ENCODE results near the gene LILRA6.
"Not testable (repeated sequence)": the region's sequence is repeated elsewhere in the genome, so short reads cannot be mapped to it uniquely, and the experiment has no call there.

LILRA6 gene

GRCh38 chr19:54242646-54243045 lies at the start of gene LILRA6:
Gene LILRA6 (minus strand): TSS chr19:54242790.
- FAIRE-seq: not testable (repeated sequence)

- not testable (repeated sequence) for FAIRE-seq
These were observed 46.6 kb upstream of the LILRA6 start for GRCh38 chr19:54289160-54289559.

DNA sequence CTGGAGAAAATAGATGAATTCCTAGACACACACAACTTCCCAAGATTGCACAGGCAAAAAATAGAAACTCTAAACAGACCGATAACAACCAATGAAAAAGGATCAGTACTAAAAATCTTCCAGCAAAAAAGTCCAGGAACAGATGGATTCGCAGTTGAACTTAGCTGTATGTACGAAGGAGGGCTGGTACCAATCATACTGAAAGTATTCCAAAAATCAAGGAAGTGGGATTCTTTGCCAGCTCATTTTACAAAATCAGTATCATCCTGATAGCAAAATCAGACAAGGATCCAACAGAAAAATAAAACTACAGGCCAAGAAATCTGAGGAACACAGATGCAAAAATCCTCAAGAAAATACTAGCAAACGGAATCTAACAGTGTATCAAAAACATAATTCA lies 44.9 kb upstream of the LILRA6 start:
- no peak for FAIRE-seq

GRCh38 chr19:54286283-54286682 lies 43.7 kb upstream of the LILRA6 start:
- FAIRE-seq: not testable (repeated sequence)

DNA sequence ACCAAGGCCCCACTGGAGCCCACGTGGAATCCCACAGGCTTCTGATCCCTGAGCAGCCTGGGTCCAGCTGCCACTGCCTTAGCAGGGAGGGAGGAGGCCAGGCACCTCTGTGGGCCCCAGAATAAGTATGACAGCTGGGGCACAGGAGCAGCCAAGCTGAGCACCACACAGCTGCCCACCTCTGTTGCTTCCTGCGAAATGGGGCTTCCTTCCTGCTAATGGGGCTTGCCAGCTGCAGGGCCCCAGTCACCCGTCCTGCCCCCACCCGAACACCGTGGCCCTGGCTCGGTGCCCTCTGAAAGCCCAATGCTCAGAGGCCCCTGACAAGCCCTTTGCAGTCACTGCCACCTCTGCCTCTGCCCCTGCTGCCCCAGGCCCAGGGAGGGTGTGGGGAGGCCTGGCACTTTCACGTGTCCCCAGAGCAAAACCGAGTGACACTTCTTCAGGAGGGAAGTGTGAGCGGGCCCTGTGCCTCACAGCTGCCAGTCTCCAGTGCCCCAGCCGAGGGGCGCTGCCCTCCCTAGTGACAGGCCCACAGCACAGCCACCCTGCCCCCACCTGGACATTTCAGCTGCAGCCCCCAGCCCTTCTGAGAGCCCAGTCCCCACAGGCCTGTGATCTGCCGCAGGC lies 43.0 kb upstream of the LILRA6 start:
- FAIRE-seq: not testable (repeated sequence)

DNA sequence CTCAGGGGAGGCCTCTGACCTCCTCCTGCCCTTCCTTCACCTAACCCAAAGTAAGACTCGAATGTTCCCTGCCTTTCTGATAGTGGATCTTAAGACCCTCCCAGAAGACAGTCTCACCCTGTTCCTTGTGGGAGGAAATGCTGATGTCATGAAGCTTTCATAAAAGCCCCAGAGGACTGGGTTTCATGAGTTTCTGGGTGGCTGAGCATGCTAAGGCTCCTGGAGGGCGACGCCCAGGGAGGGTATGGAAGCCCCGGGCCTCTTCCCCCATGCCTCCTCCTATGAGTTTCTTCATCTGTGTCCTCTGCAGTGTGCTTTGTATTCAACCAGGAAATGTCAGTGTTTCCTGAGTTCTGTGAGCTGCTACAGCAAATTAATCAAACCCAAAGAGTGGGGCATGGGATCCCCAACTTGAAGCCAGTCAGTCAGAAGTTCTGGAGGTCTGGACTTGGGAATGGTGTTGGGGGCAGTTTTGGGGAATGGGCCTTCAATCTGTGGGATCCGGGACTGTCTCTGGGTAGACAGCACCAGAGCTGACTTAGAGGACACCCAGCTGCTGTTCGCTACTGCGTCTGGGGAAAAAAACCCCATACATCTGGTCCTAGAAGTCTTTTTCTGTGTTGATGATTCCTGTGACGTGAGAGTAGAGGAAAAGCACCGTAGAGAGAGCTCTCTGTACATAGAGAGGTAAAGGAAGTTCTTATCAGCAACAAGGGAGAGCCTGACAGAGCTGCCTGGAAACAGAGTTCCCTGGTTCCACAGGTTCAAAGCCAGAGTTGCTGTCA lies 40.3 kb upstream of the LILRA6 start:
- no peak for FAIRE-seq

- not testable (repeated sequence) for FAIRE-seq
These were observed 39.1 kb upstream of the LILRA6 start for GRCh38 chr19:54281729-54282075.

DNA sequence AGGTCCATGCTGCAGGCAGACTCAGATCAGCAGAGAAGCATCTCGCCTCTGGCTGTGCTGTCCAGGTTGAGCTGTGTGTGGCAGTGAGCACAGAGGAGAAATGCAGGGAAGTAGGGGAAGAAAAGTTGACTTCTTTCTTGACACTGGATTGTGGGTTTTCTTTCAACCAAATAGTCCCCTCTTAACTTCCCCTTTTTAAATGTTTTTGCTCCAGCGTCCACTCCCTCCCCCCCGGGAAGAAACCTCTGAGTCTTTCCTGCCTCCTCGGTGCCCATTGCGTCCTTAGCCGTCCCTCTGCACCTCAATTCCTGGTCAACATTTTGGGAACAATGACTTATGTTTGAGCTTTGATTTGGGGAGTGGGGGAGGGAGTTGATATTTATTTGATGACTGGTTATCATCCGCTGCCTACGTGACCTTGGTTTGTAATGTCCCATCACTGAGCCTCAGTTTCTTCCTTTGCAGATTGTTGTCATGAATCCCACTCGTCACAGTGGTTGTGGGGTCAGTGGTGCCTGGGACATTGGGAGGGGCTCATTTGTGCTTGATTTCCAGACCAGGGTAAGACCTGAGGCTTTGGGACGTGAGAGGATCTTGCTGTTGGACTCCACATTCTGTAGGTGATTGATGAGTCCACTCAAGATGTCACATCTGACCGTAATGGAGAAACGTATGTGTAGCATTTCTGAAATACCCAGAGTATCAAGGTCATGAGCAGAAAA lies 38.6 kb upstream of the LILRA6 start, which contains the start of gene LILRB2:
TSS of gene LILRB2 (minus strand) at position 104 of the 722 bp plus-strand sequence. CDS start 614 bp downstream, outside the sequence.
- no peak for FAIRE-seq

DNA sequence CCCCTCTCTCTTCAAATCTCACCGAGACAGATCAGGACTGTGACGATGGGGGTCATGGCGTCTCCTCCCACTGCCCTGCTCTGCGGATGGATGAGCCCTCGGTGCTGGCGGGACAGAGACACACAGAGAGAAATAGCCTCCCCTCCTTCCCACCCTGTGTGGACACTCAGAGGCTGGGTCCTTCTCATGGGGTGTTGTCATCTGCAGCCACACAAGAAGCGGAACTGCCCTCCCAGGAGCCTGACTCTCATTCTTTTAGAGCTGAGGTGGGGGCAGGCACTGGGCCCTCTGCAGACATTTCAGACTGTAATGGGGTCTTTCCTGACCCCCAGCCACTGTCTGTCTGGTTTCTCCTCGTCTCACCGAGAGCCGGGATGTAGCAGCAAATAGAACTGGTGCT lies 37.9 kb upstream of the LILRA6 start:
- FAIRE-seq: not testable (repeated sequence)

- not testable (repeated sequence) for FAIRE-seq
These were observed 37.4 kb upstream of the LILRA6 start for GRCh38 chr19:54280025-54280424.

- no peak for FAIRE-seq
These were observed 36.9 kb upstream of the LILRA6 start for GRCh38 chr19:54279406-54279962.

DNA sequence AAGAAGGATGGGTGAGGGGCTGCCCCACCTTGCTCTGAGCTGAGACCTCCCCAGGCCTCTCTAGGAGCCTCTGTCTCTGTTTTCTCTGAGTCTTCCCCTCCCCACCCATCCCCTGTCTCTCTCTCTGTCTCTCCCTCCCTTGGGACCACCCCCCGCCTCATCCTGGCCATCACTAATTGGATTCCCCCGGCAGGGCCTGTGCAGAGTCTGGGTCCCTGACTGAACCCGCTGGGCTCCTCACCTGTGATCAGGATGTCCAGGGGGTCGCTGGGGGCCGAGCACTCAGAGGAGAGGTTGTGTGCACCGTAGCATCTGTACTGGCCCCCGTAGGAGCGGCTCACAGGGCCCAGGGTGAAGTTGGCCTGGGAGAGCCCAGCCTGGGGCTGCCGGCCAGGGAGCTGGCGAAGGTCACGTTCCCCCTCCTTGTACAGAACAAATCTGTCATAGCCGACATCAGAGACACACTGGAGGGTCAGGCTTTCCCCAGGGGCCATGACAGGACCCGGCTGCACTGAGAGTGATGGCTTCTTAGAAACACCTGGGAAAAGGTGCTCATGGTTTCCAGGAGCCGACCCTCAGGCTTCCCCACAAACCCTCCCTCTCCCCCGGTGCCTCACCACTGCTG lies 36.1 kb upstream of the LILRA6 start:
- not testable (repeated sequence) for FAIRE-seq

GRCh38 chr19:54278056-54278455 lies 35.5 kb upstream of the LILRA6 start:
- FAIRE-seq: not testable (repeated sequence)

- FAIRE-seq: not testable (repeated sequence)
These were observed 34.6 kb upstream of the LILRA6 start for GRCh38 chr19:54277111-54277615.

GRCh38 chr19:54275951-54276350 lies 33.4 kb upstream of the LILRA6 start:
- FAIRE-seq: no peak

GRCh38 chr19:54274516-54274915 lies 31.9 kb upstream of the LILRA6 start:
- not testable (repeated sequence) for FAIRE-seq

DNA sequence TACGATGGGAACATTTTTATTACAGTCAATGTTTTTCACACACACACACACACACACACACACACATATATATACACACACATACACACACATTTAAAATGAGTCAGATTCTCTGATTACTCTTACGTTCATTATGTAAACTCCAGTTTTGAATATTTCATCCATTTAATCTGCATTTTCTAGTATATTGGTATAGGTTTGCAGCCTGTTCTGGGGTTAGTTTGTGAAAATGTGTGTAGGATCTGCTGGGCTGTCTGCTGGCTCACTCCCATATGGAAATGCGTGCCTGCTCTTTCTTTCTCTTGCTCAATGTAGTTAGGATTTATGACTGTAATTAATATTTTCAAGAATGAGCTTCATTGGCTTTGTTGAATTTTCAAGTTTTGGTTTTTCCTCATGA lies 31.2 kb upstream of the LILRA6 start:
- no peak for FAIRE-seq

DNA sequence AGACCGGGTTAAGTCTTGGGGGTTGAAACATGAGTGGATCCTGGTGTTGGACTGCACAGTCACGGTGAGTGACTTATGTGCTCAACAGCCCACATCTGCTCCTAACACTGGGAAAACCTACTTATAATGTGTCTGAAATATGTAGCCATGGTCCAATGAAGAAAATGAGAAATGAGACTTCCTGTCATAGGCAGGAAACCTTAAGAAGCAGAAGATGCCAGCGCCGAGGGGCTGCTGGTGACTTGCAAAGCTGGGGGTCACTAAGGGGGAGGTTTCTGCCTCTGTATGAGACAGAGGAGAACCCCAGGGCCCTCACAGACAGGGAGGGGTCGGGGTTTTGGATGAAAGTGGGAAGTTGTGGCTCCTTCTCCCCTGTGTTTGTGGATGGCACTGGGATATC lies 29.6 kb upstream of the LILRA6 start:
- not testable (repeated sequence) for FAIRE-seq

GRCh38 chr19:54271587-54271986 lies 29.0 kb upstream of the LILRA6 start:
- not testable (repeated sequence) for FAIRE-seq

GRCh38 chr19:54271106-54271505 lies 28.5 kb upstream of the LILRA6 start:
- no peak for FAIRE-seq

- no peak for FAIRE-seq
These were observed 26.3 kb upstream of the LILRA6 start for GRCh38 chr19:54268936-54269335.

DNA sequence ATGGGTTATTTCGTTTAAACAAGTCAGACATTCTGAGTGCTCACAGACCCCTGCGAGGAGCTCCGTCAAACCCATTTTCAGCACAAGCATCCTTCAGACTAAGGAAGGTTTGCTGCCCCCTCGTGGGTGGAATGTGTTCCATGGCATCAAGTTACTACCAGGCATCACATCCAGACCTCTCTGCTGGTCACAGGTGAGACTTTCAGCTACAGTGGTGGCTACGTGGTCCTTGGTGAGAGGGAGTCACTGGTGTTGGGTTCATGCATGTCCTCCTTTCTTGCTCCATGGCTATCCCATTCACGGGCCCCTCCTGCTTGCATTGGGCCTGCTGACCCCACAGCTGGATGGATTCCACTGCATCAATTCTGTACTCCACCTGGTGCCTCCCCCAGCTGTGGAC lies 23.5 kb upstream of the LILRA6 start:
- no peak for FAIRE-seq

GRCh38 chr19:54262470-54262869 lies 19.9 kb upstream of the LILRA6 start:
- FAIRE-seq: no peak

Data from TTC549 (cell line).